NOMO-1 treated with dmso at 0.1 percent for 144 hours (cell line): ENCODE measurements around the gene RNF222.
"Not testable (repeated sequence)": the region's sequence is repeated elsewhere in the genome, so short reads cannot be mapped to it uniquely, and the experiment has no call there.

Source experiments
- DNase-seq: peaks from one replicate; lab custom pipeline; 2025; ENCODE audit not compliant: unreplicated experiment; lab: John Stamatoyannopoulos, UW

Gene RNF222

DNA sequence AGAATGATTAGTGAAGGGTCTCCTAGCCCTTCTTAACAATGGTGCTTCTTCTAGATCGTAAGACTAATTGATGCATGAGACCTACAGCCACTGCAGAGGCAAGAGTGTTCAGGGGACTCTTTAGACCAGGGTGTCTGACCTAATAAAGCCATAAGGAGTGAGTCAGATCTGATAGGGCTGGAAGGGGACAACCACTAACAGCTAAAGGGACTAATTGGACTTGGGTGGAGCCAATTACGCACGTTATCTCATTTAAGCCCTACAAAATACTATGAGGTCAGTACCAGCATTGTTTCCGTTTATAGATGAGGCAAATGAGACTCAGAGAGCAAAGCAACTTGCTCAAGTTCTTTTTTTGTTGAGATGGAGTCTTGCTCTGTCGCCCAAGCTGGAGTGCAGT, 14.5 kb upstream of the RNF222 start:
- peak; percentile 14 for DNase-seq

- DNase-seq = no peak
These were observed 13.2 kb upstream of the RNF222 start for GRCh38 chr17:8410883-8411238.

GRCh38 chr17:8409966-8410882, 12.6 kb upstream of the RNF222 start:
- peak; percentile 66 for DNase-seq

- no peak for DNase-seq
These were observed 10.7 kb upstream of the RNF222 start for GRCh38 chr17:8408371-8408770.

DNA sequence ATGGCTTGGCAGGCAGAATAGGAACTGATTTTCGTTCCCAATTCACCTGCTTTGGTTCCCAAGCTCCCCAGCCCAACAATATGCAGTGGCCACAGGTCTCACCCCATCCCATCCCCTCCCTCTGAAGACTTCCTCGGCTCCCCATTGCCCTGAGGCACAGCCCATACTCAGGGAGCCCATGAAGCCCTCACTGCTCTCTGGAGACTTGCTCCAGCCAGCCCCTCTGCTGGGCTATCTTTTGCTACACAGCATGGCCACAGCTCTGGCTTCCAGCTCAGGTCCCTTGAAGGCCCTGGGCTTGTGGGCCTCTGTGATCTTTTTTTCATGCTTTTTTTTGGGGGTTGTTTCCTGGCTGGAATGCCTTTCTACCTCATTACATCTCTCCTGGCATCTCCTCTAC, 8.5 kb upstream of the RNF222 start:
- no peak for DNase-seq

- no peak for DNase-seq
These were observed 7.9 kb upstream of the RNF222 start for GRCh38 chr17:8405499-8406016.

DNA sequence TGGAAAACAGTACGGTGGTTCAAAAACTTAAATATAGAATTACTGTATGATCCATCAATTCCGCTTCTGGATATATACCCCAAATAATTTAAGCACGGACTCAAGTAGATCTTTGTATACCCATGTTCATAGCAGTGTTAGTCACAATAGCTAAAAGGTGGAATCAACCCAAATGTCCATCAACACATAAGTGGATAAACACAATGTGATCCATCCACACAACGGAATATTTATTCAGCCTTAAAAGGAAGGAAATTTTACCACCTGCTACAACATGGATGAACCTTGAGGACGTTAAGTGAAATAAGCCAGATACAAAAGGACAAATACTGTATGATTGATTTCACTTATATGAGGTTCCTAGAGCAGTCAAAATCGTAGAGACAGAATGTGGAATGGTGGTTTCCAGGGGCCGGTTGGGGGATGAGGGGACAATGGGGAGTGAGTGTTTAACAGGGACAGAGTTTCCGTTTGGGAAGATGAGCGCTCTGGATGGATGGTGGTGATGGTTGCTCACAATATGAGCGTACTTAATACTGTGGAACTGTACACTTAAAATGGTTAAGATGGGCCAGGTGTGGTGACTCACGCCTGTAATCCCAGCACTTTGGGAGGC, 5.4 kb upstream of the RNF222 start:
- no peak for DNase-seq

- no peak for DNase-seq
These were observed 3.5 kb upstream of the RNF222 start for GRCh38 chr17:8401107-8401506.

GRCh38 chr17:8398980-8399379, 1.4 kb upstream of the RNF222 start:
- DNase-seq = no peak

DNA sequence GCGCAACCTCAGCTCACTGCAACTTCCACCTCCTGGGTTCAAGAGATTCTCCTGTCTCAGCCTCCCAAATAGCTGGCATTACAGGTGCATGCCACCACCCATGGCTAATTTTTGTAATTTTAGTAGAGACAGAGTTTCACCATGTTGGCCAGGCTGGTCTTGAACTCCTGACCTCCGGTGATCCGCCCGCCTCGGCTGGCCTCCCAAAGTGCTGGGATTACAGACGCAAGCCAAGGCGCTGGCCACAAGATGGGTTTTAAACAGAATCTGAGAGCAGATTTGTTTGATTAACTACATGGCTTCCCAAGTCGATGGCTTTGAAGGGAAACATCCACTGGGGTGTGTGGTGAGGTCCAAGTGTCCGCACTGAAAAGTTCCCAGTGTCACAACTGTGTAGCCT, 3.1 kb downstream of the RNF222 start:
- not testable (repeated sequence) for DNase-seq

DNA sequence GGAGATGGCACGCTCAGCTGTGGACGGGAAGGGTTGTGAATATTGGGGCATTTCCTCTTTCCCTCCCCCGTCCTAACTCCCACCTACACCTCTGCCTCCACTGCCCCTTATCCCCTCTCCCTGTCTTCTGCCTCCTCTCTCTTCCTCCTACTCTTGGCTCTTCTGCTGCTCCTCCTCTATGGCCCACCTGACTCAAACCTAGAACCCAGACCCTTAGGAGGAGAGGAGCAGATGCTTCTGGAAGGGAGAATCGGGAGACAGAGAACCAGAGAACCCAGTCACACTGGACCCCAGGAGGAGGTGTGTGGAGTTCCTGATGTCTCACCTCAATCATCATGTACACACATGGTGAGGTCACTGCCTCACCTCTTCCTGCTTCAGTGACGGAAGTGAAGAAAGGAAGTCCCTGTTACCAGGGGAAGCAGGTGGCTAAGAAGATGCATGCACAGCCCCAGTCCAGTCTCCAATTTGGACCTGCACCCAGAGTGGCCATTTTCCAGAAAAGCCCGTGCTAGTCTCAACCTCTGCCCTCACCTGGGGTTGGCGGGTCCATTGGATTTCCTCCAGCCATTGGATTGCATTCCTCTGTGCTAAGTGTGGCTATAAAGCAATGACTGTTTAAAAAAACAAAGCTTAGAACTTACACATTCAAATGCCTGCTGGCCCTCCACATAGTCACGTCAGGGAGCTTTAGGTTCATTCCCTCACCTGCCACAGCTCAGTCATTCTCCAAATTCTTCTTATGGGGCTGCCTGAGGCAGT, 4.0 kb downstream of the RNF222 start:
- DNase-seq = no peak

- DNase-seq = no peak
These were observed 4.8 kb downstream of the RNF222 start for GRCh38 chr17:8392674-8393469.

- DNase-seq = no peak
These were observed 5.4 kb downstream of the RNF222 start for GRCh38 chr17:8392274-8392673.

DNA sequence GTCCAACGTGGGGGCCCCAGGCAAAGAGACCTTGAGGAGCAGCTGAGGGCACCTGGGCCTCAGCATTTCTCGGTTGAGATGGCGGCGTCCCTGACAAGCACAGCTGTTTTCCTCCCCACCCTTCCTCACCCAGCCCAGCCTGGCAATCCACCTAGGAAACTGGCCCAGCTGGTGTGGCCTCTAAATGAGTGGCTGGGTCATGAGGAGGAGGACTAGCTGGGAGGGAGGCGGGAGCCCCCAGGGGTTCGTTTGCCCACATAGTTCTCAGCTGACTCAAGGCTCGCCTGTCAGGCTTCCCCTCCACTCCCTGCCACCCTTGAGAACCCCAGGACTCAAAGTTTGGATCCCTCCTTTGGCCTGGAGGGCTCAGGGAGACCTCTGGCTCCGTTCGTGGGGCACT, 5.9 kb downstream of the RNF222 start:
- no peak for DNase-seq

DNA sequence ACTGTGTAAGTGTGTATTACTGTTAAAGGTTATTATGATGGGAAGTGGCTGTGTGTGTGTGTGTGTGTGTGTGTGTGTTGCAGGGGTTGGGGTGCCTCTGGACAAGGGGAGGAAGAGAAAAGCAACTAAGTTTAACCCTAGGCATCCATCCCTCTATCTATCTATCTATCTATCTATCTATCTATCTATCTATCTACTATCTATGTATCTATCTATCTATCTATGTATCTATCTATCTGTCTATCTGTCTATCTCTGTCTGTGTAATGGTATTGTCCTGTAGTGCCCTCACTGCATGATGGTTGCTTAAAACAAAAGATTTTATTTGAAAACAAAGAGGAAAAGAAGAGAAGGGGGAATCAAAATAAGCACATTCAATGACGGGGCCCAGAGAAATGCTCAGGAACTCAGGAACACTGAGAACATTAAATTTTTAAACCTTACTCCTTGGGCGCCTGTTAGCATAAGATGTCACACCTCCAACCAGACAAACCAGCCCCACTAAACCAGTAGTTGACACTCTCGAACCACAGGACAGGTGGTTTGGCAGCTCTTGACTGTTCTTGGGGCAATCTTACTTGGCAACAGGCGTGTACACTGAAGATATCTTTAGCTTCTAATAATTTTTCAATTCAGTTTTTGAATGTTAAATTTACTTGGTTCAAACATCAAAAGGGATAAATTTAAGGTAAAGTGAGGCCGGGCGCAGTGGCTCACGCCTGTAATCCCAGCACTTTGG, 9.5 kb downstream of the RNF222 start:
- DNase-seq = no peak

DNA sequence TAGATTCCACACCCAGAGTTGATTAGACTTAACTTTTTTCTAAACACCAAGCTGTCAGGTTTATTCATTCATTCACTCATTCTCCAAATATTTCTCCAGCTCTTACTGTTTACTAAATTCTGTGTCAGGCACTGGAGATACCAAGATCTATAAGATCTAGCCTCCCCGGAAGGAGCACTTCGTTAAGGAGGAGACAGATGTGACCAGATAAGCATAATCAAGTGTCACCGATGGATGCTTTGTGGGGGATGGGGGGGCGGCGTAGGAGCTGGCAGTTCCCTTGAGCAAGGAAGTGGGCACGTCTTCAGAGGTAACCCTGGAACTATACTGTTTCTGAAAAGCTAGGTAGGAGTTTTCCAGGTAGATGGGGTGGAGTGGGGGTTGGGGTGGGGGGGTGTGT, 10.8 kb downstream of the RNF222 start:
- DNase-seq = no peak

- no peak for DNase-seq
These were observed 12.7 kb downstream of the RNF222 start for GRCh38 chr17:8384801-8385378.

DNA sequence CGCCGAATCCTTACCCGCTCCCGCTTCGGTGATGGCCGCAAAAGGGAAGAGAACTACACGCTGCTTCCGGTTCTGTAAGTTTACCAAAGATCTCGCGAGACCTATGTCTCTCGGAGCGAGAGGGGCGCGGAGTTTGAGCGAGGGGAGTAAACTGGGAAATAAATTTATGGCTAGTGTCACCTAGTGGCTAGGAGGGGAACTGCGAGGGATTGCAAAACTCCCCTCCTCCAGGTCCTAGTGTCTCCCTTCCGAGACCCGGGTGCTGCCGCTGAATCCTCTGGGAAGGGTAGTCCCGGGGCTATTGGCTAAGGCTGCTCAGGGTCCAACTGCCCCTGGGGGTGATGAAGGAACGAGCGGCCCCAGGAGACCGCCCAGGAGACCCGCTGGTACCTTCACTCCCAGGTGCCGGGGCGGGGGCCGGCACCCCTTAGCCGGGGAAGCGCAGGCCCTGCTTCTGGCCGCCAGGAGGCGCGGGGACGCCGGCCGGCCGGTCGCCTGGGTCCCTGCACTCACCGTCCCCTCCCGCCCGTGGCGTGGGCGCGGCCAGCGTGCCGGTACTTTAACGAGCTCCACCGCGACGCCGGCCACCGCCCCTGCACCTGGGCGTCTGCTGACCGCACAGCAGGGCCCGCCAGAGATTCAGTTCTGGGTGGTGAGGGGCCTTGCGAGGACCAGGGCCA, 14.3 kb downstream of the RNF222 start, which contains the start of gene RPL26:
Gene RPL26 (minus strand): TSS at position 51 of the 680 bp plus-strand sequence. CDS start 883 bp downstream, outside the sequence.
- DNase-seq = peak; percentile 93

DNA sequence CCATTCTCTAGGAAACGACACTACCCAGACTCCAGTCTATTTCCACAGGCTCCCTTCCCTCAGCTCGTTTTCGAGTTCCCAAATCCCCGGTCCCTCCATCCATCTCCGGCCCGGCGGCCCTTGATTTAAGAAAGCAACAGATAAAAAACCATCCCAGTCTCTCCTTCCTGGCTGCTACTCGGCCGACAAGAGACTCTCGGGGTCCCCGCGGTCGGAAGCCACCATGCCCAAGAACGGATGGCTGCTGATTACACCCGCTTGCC, 14.8 kb downstream of the RNF222 start:
- DNase-seq = no peak
